Activated T-cell treated with anti-CD3 and anti-CD28 coated beads, Interleukin-2, amount 50 U/mL, for 4 hours (primary cell): Measurements from ENCODE around the gene CA5A. TPM values are rescaled to one million over a fixed set of nuclear protein-coding genes. Genes with fewer than 3 reads are reported as not detected.

Source experiments
- ATAC-seq, 2 donors: fragments of 200-7000 bp; cut with Tn5 transposase; one replicate each; pipeline ENCODE4 v1.10.0; 2021
- DNase-seq: peaks from one replicate; pipeline ENCODE4 v3.0.0-alpha.2; 2020
- H3K27me3 Mint-ChIP-seq: one replicate; pipeline ENCODE4 v1.8.0; 2021; ENCODE audit warnings: low read depth, mixed read lengths
- H3K36me3 Mint-ChIP-seq: one replicate; pipeline ENCODE4 v1.8.0; 2022; ENCODE audit warnings: mixed read lengths; ENCODE audit not compliant: insufficient read depth
- H3K4me1 Mint-ChIP-seq: one replicate; pipeline ENCODE4 v1.8.0; 2021; ENCODE audit warnings: low read depth, mixed read lengths
- H3K4me3 Mint-ChIP-seq: one replicate; pipeline ENCODE4 v1.8.0; 2021; ENCODE audit warnings: mild to moderate bottlenecking, moderate library complexity, mixed read lengths
- H3K9me3 Mint-ChIP-seq: one replicate; pipeline ENCODE4 v1.8.0; 2021; ENCODE audit warnings: mixed read lengths
- total RNA-seq, 3 donors: library from RNA; stranded (reverse); gene quantifications; one replicate each; pipeline ENCODE4 v1.2.1, GENCODE V29; 2021

The CA5A gene
- total RNA-seq, 3 donors from 2014 or later, result 0.43 TPM; not detected in 2

DNA sequence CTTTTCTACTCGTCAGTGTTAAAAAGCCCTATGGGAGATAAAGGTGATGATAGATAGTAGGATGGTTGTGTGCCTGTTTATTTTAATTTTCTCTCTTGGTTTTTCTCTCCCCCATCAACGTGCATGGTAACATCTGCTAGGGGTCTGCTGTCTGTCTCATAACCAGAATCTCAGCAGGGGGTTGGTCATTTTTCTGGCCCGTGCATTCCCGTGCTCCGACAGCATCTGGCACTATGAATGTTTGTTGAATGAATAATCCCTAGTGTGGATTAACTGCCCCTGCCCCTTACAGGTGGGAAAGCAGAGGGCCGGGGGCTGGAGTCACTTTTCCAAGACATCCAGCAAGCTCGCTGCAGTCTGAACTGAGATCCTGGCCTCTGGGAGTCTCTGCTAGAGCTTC is 6.3 kb downstream of the CA5A start:
- H3K4me1 Mint-ChIP-seq, result peaks cover 6% of the 10 kb centered on the region
- no peak for ATAC-seq
- H3K4me3 Mint-ChIP-seq, result no peak overlapping the region
- H3K27me3 Mint-ChIP-seq, result peaks cover 13% of the 10 kb centered on the region
- no peaks in the 10 kb centered on the region for H3K36me3 Mint-ChIP-seq
- H3K9me3 Mint-ChIP-seq, result no peaks in the 10 kb centered on the region
- DNase-seq, result no peak

- H3K4me1 Mint-ChIP-seq, result peaks cover 6% of the 10 kb centered on the region
- no peaks in the 10 kb centered on the region for H3K9me3 Mint-ChIP-seq
- H3K27me3 Mint-ChIP-seq, result peaks cover 15% of the 10 kb centered on the region
- no peaks in the 10 kb centered on the region for H3K36me3 Mint-ChIP-seq
- no peak for ATAC-seq
- DNase-seq, result no peak
- H3K4me3 Mint-ChIP-seq, result no peak overlapping the region
Measured at GRCh38 chr16:87927195-87927562, 9.2 kb downstream of the CA5A start.

DNA sequence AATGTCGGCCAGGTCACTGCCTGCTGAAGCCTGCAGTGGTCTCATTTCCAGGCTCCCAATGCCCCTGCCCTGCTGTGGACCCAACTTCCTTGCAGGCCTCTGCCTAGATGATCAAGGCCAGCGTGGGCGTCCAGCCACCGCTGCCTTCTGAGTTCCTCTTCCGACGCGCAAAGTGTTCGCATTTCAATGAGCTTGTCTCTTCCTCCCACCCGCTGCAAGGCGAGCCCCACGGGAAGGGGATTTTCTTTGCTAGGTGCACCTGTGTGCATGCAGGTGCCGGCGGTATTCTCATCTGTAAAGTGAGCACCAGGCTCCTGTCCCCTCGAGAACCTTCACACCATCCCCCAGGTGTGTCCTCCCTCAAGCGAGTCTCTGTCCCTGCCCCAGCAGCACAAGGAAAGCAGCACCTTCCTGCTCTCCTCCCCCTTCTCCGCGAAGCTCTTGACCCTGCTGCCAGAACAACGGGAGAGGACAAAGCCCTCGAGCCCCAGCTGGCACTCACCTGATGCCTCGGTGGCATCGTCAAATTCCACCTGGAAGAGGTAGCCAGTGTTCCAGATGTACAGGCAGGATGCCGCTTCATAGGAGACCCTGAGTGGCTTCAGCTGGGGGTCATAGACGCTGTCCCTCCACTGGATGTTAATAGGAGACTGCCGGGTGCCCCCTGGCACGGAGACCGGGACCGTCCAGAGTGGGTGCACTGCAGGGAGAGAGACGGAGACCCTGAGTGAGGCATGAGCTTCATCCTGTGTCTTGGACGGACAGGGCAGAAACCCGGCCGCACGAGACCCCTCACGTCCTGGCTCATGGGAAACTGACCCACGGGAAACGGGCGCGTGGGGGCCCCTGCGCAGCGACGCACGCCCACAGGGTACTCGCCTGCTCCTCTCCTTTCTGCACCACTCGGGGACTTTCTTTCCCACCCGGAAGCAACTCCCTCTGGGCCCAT is 9.8 kb downstream of the CA5A start:
- Mint-ChIP-seq H3K4me1 (peaks cover 6% of the 10 kb centered on the region), H3K36me3 (no peaks in the 10 kb centered on the region), H3K4me3 (no peak overlapping the region), H3K9me3 (no peaks in the 10 kb centered on the region), H3K27me3 (peaks cover 15% of the 10 kb centered on the region)
- ATAC-seq, result peak; percentile 46 to 58
- peak; percentile 19 for DNase-seq

GRCh38 chr16:87924811-87925670 is 11.3 kb downstream of the CA5A start:
- no peak for DNase-seq
- no peaks in the 10 kb centered on the region for H3K36me3 Mint-ChIP-seq
- H3K4me3 Mint-ChIP-seq, result no peak overlapping the region
- peaks cover 6% of the 10 kb centered on the region for H3K4me1 Mint-ChIP-seq
- H3K27me3 Mint-ChIP-seq, result peaks cover 15% of the 10 kb centered on the region
- no peak for ATAC-seq
- no peaks in the 10 kb centered on the region for H3K9me3 Mint-ChIP-seq

- H3K9me3 Mint-ChIP-seq, result no peaks in the 10 kb centered on the region
- H3K27me3 Mint-ChIP-seq, result peaks cover 15% of the 10 kb centered on the region
- peaks cover 6% of the 10 kb centered on the region for H3K4me1 Mint-ChIP-seq
- no peak overlapping the region for H3K4me3 Mint-ChIP-seq
- DNase-seq (no peak), ATAC-seq (no peak)
- no peaks in the 10 kb centered on the region for H3K36me3 Mint-ChIP-seq
Measured at GRCh38 chr16:87924041-87924810, 12.1 kb downstream of the CA5A start.

DNA sequence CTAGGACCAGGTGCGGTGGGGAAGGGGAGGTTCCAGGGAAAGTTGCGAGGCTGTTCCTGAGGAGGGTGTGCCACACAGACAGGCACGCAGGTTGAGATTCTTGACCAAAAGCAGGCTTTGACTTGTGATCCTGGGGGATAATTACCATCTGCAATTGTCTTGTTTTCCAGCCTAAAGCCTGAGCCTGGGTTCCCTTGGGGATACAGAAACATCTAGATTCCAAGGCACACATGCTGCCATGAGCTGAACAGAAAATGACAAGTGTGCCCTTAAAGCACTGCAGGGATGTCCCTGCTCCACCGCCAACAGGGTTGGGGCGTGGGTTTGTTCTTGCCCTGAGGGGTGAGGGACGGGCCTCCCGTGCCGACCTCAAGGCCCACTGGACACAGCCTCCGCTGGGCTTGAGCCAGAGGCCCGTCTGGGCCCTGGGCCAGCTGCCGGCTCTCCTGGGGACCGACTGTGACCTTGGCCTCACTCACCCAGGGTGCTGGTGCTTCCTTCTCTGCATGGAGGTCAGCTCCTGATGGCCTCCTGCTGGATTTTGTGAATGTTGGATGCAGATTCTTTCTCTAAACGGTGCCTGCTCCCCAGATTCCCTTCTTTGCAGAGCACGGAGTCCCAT is 14.0 kb downstream of the CA5A start:
- Mint-ChIP-seq H3K9me3 (no peaks in the 10 kb centered on the region), H3K36me3 (no peaks in the 10 kb centered on the region), H3K4me3 (no peak overlapping the region), H3K4me1 (peaks cover 8% of the 10 kb centered on the region), H3K27me3 (peaks cover 20% of the 10 kb centered on the region)
- ATAC-seq, result no peak
- no peak for DNase-seq

GRCh38 chr16:87921236-87921773 is 15.0 kb downstream of the CA5A start:
- Mint-ChIP-seq H3K27me3 (peaks cover 15% of the 10 kb centered on the region), H3K4me1 (peaks cover 4% of the 10 kb centered on the region)
- no peak for ATAC-seq

GRCh38 chr16:87919681-87919994 is 16.7 kb downstream of the CA5A start:
- no peak for DNase-seq
- ATAC-seq, result no peak
- Mint-ChIP-seq H3K4me3 (no peak overlapping the region), H3K4me1 (peaks cover 2% of the 10 kb centered on the region), H3K9me3 (no peaks in the 10 kb centered on the region), H3K36me3 (no peaks in the 10 kb centered on the region), H3K27me3 (peaks cover 10% of the 10 kb centered on the region)

More at GRCh38 chr16:87921236-87921773, 15.0 kb downstream of the CA5A start:
- H3K36me3 Mint-ChIP-seq, result no peaks in the 10 kb centered on the region
- no peak overlapping the region for H3K4me3 Mint-ChIP-seq
- no peak for DNase-seq
- H3K9me3 Mint-ChIP-seq, result no peaks in the 10 kb centered on the region

DNA sequence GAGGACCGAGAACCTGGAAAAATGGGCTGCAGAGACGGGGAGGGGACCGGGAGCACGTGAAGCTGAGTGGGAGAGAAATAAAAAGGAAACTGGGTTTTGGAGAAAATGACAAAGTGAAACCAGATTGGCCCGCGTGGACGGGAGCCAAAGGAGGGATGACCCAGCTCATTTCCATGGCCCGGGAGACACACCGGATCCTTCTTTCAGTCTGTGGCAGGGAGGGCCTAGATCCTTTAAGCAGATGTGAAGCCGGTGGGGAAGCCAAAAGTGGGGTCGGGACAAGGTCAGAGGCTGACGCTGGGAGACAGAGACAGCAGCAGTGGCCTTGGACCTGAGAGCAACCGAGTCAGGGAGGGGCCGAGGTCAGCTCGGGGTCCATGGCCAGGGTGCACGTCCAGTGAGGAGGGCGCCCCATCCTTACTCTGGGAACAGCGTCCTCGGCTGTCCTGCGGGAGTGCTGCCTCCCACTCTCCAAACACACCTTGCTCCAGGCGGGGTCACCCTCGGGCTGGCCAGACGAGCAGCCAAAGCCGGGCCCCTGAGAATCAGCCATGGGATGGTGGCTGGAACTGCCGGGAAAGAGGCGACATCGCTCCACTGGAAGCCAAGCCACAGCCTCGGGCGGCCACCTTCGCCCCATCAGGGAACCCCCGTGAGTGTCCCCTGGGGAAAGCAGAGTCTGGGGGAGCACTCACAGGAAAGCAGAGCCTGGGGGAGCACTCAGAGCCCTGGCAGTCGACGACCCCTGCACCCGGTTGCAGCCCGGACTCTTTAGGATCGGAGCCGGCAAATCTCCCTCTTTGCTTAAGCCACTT is 17.3 kb downstream of the CA5A start:
- no peak for DNase-seq
- Mint-ChIP-seq H3K4me1 (peaks cover 2% of the 10 kb centered on the region), H3K27me3 (peaks cover 11% of the 10 kb centered on the region), H3K4me3 (no peak overlapping the region), H3K36me3 (no peaks in the 10 kb centered on the region), H3K9me3 (no peaks in the 10 kb centered on the region)
- ATAC-seq, result no peak

DNA sequence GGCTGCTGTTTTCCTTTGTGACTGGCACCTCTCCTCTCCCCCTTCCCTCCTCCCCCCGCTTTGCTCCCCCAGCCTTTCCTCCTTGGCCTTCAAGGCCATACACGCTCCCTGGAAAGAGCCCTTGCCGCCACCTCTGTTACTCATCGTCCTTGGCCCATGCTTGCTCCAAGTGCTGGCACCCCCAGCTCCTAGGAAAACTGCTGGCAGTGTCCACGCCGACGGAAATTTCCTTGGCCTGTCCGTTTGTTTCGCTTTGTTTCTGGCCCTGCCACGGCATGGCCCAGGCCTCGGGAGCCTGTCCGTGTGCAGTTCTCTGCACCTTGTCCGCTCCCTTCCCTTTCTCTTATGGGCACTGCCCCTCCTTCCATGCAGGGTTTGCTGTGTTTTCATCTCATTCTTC is 18.0 kb downstream of the CA5A start:
- peaks cover 15% of the 10 kb centered on the region for H3K27me3 Mint-ChIP-seq
- DNase-seq (no peak), ATAC-seq (no peak)
- no peak overlapping the region for H3K4me3 Mint-ChIP-seq
- no peaks in the 10 kb centered on the region for H3K9me3 Mint-ChIP-seq
- peaks cover 2% of the 10 kb centered on the region for H3K4me1 Mint-ChIP-seq
- H3K36me3 Mint-ChIP-seq, result no peaks in the 10 kb centered on the region

GRCh38 chr16:87917503-87917902 is 18.8 kb downstream of the CA5A start:
- ATAC-seq, result no peak
- Mint-ChIP-seq H3K9me3 (no peaks in the 10 kb centered on the region), H3K4me1 (peaks cover 2% of the 10 kb centered on the region), H3K36me3 (no peaks in the 10 kb centered on the region), H3K4me3 (no peak overlapping the region), H3K27me3 (peaks cover 16% of the 10 kb centered on the region)
- DNase-seq, result no peak

GRCh38 chr16:87914812-87915211 is 21.5 kb downstream of the CA5A start:
- no peak overlapping the region for H3K4me3 Mint-ChIP-seq
- H3K4me1 Mint-ChIP-seq, result peaks cover 2% of the 10 kb centered on the region
- DNase-seq (no peak), ATAC-seq (no peak)
- no peaks in the 10 kb centered on the region for H3K36me3 Mint-ChIP-seq
- peaks cover 16% of the 10 kb centered on the region for H3K27me3 Mint-ChIP-seq
- H3K9me3 Mint-ChIP-seq, result no peaks in the 10 kb centered on the region
